SK-N-SH treated with all-trans-retinoic acid at 6 μM for 48 hours (cell line): ENCODE measurements around the gene TCF12.

Experiments used
- CREB5 ChIP-seq: fragments of 250-450 bp; sonication (Bioruptor Pico); IDR thresholded peaks from 2 replicates; pipeline ENCODE4 v1.5.1; 2020; ENCODE audit warnings: low read depth, mild to moderate bottlenecking, moderate library complexity
- POU6F1 ChIP-seq: fragments of 250-450 bp; sonication (Bioruptor Pico); IDR thresholded peaks from 2 replicates; pipeline ENCODE4 v1.8.0; 2021; ENCODE audit warnings: low read depth, mild to moderate bottlenecking, moderate library complexity, borderline replicate concordance
- PPARA ChIP-seq: fragments of 250-450 bp; sonication (Bioruptor Pico); IDR thresholded peaks from 2 replicates; pipeline ENCODE4 v1.5.0; 2020; ENCODE audit warnings: mild to moderate bottlenecking, borderline replicate concordance
- RARB ChIP-seq: fragments of 250-450 bp; sonication (Bioruptor Pico); IDR thresholded peaks from 2 replicates; pipeline ENCODE4 v1.8.0; 2021; ENCODE audit warnings: mild to moderate bottlenecking, moderate library complexity
- ZC3H10 ChIP-seq: fragments of 250-450 bp; sonication (Bioruptor Pico); IDR thresholded peaks from 2 replicates; pipeline ENCODE4 v1.5.1; 2021; ENCODE audit warnings: mild to moderate bottlenecking, moderate library complexity
- ZFP30 ChIP-seq: fragments of 450-650 bp; formaldehyde crosslinking; IDR thresholded peaks from 2 replicates; pipeline ENCODE4 v1.5.0; 2022; ENCODE audit warnings: mild to moderate bottlenecking, moderate library complexity
- TF ChIP-seq, protein P1 (sequence below): fragments of 250-450 bp; sonication (Bioruptor Pico); IDR thresholded peaks from 2 replicates; pipeline ENCODE4 v1.8.0; 2020; ENCODE audit warnings: mild to moderate bottlenecking, moderate library complexity, borderline replicate concordance

DNA sequence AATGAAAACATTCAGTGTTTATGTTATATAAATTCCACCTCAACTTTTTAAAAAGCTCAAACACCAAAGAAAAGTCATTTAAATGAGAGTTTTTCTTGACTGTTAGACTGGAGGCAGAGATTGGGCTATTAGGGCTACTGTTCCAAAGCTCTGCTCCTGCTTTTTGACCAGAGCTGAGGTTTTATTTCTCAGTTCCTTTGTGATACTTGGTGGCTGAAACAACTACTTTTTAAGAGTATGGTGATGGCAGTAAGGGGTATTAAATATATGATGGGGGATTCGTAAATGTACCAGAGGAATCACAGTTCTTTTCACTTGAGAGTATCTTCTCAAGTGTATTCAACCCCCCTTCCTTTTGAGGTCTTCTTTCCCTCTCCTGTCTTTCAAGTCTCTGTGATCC is 271.8 kb downstream of the TCF12 start:
- no peak for TF ChIP-seq RARB
- TF ChIP-seq POU6F1 (CRISPR knock-in tag): no peak
- TF ChIP-seq, protein P1, sequence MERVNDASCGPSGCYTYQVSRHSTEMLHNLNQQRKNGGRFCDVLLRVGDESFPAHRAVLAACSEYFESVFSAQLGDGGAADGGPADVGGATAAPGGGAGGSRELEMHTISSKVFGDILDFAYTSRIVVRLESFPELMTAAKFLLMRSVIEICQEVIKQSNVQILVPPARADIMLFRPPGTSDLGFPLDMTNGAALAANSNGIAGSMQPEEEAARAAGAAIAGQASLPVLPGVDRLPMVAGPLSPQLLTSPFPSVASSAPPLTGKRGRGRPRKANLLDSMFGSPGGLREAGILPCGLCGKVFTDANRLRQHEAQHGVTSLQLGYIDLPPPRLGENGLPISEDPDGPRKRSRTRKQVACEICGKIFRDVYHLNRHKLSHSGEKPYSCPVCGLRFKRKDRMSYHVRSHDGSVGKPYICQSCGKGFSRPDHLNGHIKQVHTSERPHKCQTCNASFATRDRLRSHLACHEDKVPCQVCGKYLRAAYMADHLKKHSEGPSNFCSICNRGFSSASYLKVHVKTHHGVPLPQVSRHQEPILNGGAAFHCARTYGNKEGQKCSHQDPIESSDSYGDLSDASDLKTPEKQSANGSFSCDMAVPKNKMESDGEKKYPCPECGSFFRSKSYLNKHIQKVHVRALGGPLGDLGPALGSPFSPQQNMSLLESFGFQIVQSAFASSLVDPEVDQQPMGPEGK (CRISPR knock-in tag): no peak
- TF ChIP-seq ZFP30 (CRISPR knock-in tag): no peak
- no peak for TF ChIP-seq CREB5 (CRISPR knock-in tag)
- no peak for TF ChIP-seq ZC3H10 (CRISPR knock-in tag)
- no peak for TF ChIP-seq PPARA (CRISPR knock-in tag)
